ENCODE measurements around the gene GHRL. TPM values are rescaled to one million over a fixed set of nuclear protein-coding genes. Genes with fewer than 3 reads are reported as not detected.
"Not testable (repeated sequence)": the region's sequence is repeated elsewhere in the genome, so short reads cannot be mapped to it uniquely, and the experiment has no call there.

GHRL gene
- total RNA-seq, 4 donors from 2014 or later = 0.55 to 8.2 TPM; not detected in 2

- no peak overlapping the region for H3K27ac ChIP-seq
- DNase-seq = no peak
- H3K36me3 ChIP-seq = peaks cover 0 to 46% (median 23%) of the 10 kb centered on the region in 4 donors
- no peak for TF ChIP-seq POLR2AphosphoS5 (IDR thresholded peaks at IDR 0.05)
- no peak for TF ChIP-seq EP300 (IDR thresholded peaks at IDR 0.05; ENCODE audit: low read depth)
- TF ChIP-seq, protein P1, sequence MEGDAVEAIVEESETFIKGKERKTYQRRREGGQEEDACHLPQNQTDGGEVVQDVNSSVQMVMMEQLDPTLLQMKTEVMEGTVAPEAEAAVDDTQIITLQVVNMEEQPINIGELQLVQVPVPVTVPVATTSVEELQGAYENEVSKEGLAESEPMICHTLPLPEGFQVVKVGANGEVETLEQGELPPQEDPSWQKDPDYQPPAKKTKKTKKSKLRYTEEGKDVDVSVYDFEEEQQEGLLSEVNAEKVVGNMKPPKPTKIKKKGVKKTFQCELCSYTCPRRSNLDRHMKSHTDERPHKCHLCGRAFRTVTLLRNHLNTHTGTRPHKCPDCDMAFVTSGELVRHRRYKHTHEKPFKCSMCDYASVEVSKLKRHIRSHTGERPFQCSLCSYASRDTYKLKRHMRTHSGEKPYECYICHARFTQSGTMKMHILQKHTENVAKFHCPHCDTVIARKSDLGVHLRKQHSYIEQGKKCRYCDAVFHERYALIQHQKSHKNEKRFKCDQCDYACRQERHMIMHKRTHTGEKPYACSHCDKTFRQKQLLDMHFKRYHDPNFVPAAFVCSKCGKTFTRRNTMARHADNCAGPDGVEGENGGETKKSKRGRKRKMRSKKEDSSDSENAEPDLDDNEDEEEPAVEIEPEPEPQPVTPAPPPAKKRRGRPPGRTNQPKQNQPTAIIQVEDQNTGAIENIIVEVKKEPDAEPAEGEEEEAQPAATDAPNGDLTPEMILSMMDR (IDR thresholded peaks at IDR 0.05) = no peak
- no peak for TF ChIP-seq POLR2A (IDR thresholded peaks at IDR 0.05)
- WGBS, 2 donors (ENCODE audit: low coverage in 1 of 2) = 0 to 8% methylated on average over 1 of the region's 1 CpG
- peaks cover 2 to 21% (median 8%) of the 10 kb centered on the region in 4 donors for H3K4me1 ChIP-seq
- no peaks in the 10 kb centered on the region for H3K27me3 ChIP-seq
- in situ Hi-C loops (cut with MboI; ENCODE audit: low pct_ligation_motif_present in 1 of 4, low pct_unique_long_range_greater_than_20kb in 1 of 4, low sequenced_read_pairs in 3 of 4) = no loop called here
- H3K4me3 ChIP-seq = no peak overlapping the region
- H3K9me3 ChIP-seq = no peaks in the 10 kb centered on the region
- intact Hi-C loops (cut with DNase I; ENCODE audit: low total_unique reads) = no loop called here
Observed at GRCh38 chr3:10273702-10274305, 18.9 kb downstream of the GHRL start.

GRCh38 chr3:10272977-10273376 is 19.8 kb downstream of the GHRL start:
- Histone ChIP-seq H3K36me3 (peaks cover 0 to 41% (median 19%) of the 10 kb centered on the region in 4 donors), H3K27me3 (no peaks in the 10 kb centered on the region), H3K27ac (no peak overlapping the region), H3K4me3 (no peak overlapping the region), H3K9me3 (no peaks in the 10 kb centered on the region), H3K4me1 (peaks cover 2 to 23% (median 8%) of the 10 kb centered on the region in 4 donors)
- in situ Hi-C loops (cut with MboI; ENCODE audit: low pct_ligation_motif_present in 1 of 4, low pct_unique_long_range_greater_than_20kb in 1 of 4, low sequenced_read_pairs in 3 of 4) (no loop called here), intact Hi-C loops (cut with DNase I; ENCODE audit: low total_unique reads) (no loop called here)
- 89 to 100% methylated on average over 2 of the region's 2 CpGs for WGBS, 2 donors (ENCODE audit: low coverage in 1 of 2)
- no peak for TF ChIP-seq EP300 (IDR thresholded peaks at IDR 0.05; ENCODE audit: low read depth)
- TF ChIP-seq, protein P1 (IDR thresholded peaks at IDR 0.05) = no peak
- TF ChIP-seq POLR2AphosphoS5 (IDR thresholded peaks at IDR 0.05) = no peak
- no peak for TF ChIP-seq POLR2A (IDR thresholded peaks at IDR 0.05)
- no peak for DNase-seq

GRCh38 chr3:10272476-10272875 is 20.3 kb downstream of the GHRL start:
- DNase-seq; H3K4me3 ChIP-seq; H3K9me3 ChIP-seq; intact Hi-C loops (cut with DNase I; ENCODE audit: low total_unique reads); in situ Hi-C loops (cut with MboI; ENCODE audit: low pct_ligation_motif_present in 1 of 4, low pct_unique_long_range_greater_than_20kb in 1 of 4, low sequenced_read_pairs in 3 of 4); H3K27ac ChIP-seq; H3K27me3 ChIP-seq: not testable (repeated sequence)
- 97 to 100% methylated on average over 1 to 11 of the region's 11 CpGs for WGBS, 2 donors (ENCODE audit: low coverage in 1 of 2)
- H3K36me3 ChIP-seq = peaks cover 0 to 41% (median 19%) of the 10 kb centered on the region in 4 donors
- H3K4me1 ChIP-seq = peaks cover 2 to 27% (median 8%) of the 10 kb centered on the region in 4 donors

DNA sequence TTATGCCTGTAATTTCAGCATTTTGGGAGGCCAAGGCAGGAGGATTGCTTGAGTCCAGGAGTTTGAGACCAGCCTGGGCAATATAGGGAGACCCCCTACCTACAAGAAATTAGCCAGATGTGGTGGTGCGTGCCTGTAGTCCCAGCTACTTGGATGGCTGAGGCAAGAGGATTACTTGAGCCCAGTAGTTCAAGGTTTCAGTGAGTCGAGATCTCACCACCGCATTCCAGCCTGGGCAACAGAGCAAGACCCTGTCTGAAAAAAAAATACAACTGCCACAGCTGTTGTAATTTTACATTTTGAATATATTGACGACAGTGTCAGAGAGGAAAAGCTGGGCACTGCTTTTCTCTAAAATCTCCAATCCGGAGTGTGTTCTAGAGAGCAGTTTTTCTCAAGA is 23.3 kb downstream of the GHRL start:
- DNase-seq = no peak
- in situ Hi-C loops (cut with MboI; ENCODE audit: low pct_ligation_motif_present in 1 of 4, low pct_unique_long_range_greater_than_20kb in 1 of 4, low sequenced_read_pairs in 3 of 4) (no loop called here), intact Hi-C loops (cut with DNase I; ENCODE audit: low total_unique reads) (no loop called here)
- H3K4me1 ChIP-seq = peaks cover 2 to 26% (median 10%) of the 10 kb centered on the region in 4 donors
- TF ChIP-seq POLR2A (IDR thresholded peaks at IDR 0.05) = no peak
- no peak overlapping the region for H3K4me3 ChIP-seq
- H3K27ac ChIP-seq = no peak overlapping the region
- WGBS, 2 donors (ENCODE audit: low coverage in 1 of 2) = 85 to 94% methylated on average over 3 to 5 of the region's 5 CpGs
- H3K36me3 ChIP-seq = peaks cover 0 to 39% (median 16%) of the 10 kb centered on the region in 4 donors
- no peaks in the 10 kb centered on the region for H3K9me3 ChIP-seq
- no peaks in the 10 kb centered on the region for H3K27me3 ChIP-seq

DNA sequence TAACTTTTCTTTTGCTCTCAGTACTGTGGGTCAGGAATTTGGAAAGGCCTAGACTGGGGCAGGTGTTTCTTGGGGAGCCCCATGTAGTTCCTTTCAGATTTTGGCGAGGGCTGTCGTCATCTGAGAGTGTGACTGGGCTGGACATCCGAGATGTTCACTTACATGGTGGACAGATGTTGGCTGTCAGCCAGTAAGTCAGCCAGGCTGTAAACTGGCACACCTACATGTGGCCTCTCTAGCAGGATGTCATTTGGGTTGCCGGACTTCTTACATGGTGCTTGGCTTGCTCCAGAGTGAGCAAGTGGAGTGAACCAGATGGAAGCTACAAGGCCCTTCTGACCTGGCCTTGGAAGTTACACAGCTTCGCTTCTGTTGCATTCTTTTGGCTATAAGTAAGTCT is 23.8 kb downstream of the GHRL start:
- 88% methylated on average over 5 of the region's 5 CpGs; no CpG with 5 or more reads in 1 of the 2 donors for WGBS, 2 donors (ENCODE audit: low coverage in 1 of 2)
- in situ Hi-C loops (cut with MboI; ENCODE audit: low pct_ligation_motif_present in 1 of 4, low pct_unique_long_range_greater_than_20kb in 1 of 4, low sequenced_read_pairs in 3 of 4) (no loop called here), intact Hi-C loops (cut with DNase I; ENCODE audit: low total_unique reads) (no loop called here)
- TF ChIP-seq EP300 (IDR thresholded peaks at IDR 0.05; ENCODE audit: low read depth) (no peak), POLR2AphosphoS5 (IDR thresholded peaks at IDR 0.05) (no peak), POLR2A (IDR thresholded peaks at IDR 0.05) (no peak)
- TF ChIP-seq, protein P1 (IDR thresholded peaks at IDR 0.05) = no peak
- Histone ChIP-seq H3K4me3 (no peak overlapping the region), H3K36me3 (peaks cover 0 to 39% (median 16%) of the 10 kb centered on the region in 4 donors), H3K27ac (no peak overlapping the region), H3K4me1 (peaks cover 2 to 26% (median 8%) of the 10 kb centered on the region in 4 donors), H3K27me3 (no peaks in the 10 kb centered on the region), H3K9me3 (no peaks in the 10 kb centered on the region)
- DNase-seq = no peak
